Measurements from ENCODE around the gene BCAT1.

The BCAT1 gene

GRCh38 chr12:24979329-24979728 is 30.4 kb upstream of the BCAT1 start:
- no peak overlapping the region for H3K4me2 ChIP-seq (ENCODE audit: insufficient read depth, low read length)
- no peaks in the 10 kb centered on the region for H3K79me2 ChIP-seq (ENCODE audit: insufficient read depth, low read length)

GRCh38 chr12:24977711-24978110 is 28.8 kb upstream of the BCAT1 start:
- Histone ChIP-seq H3K4me3 (ENCODE audit: low read depth in 1 of 2, low read length in 2 of 2) (no peak overlapping the region), H2AFZ (ENCODE audit: low read depth, low read length) (no peak overlapping the region), H3K36me3 (ENCODE audit: insufficient read depth, low read length) (no peaks in the 10 kb centered on the region), H3K27me3 (ENCODE audit: insufficient read depth, low read length, poor library complexity) (no peaks in the 10 kb centered on the region), H3K79me2 (ENCODE audit: insufficient read depth, low read length) (no peaks in the 10 kb centered on the region), H3K4me1 (ENCODE audit: insufficient read depth, low read length) (no peaks in the 10 kb centered on the region), H3K9ac (ENCODE audit: low read depth, low read length) (no peak overlapping the region), H4K20me1 (ENCODE audit: insufficient read depth, low read length) (no peaks in the 10 kb centered on the region), H3K27ac (ENCODE audit: low read length) (no peak overlapping the region), H3K9me3 (ENCODE audit: insufficient read depth, low read length, severe bottlenecking) (peaks cover 4% of the 10 kb centered on the region), H3K4me2 (ENCODE audit: insufficient read depth, low read length) (no peak overlapping the region)
- no peak for ATAC-seq (ENCODE audit: insufficient read depth, low read depth)
- no peak for DNase-seq
- TF ChIP-seq CTCF (IDR thresholded peaks at IDR 0.05; ENCODE audit: borderline replicate concordance, extremely low read depth, low read length, poor library complexity, severe bottlenecking) (no peak), EZH2 (IDR thresholded peaks at IDR 0.05; ENCODE audit: borderline replicate concordance, low read depth, low read length, severe bottlenecking) (no peak)

More at GRCh38 chr12:24979329-24979728, 30.4 kb upstream of the BCAT1 start:
- H3K4me3 ChIP-seq (ENCODE audit: low read depth in 1 of 2, low read length in 2 of 2), result no peak overlapping the region
- H3K36me3 ChIP-seq (ENCODE audit: insufficient read depth, low read length), result no peaks in the 10 kb centered on the region
- peaks cover 4% of the 10 kb centered on the region for H3K9me3 ChIP-seq (ENCODE audit: insufficient read depth, low read length, severe bottlenecking)
- no peaks in the 10 kb centered on the region for H4K20me1 ChIP-seq (ENCODE audit: insufficient read depth, low read length)
- no peak overlapping the region for H2AFZ ChIP-seq (ENCODE audit: low read depth, low read length)
- H3K4me1 ChIP-seq (ENCODE audit: insufficient read depth, low read length), result no peaks in the 10 kb centered on the region
- H3K9ac ChIP-seq (ENCODE audit: low read depth, low read length), result no peak overlapping the region
- DNase-seq, result no peak
- no peak for ATAC-seq (ENCODE audit: insufficient read depth, low read depth)
- TF ChIP-seq EZH2 (IDR thresholded peaks at IDR 0.05; ENCODE audit: borderline replicate concordance, low read depth, low read length, severe bottlenecking), result no peak
- TF ChIP-seq CTCF (IDR thresholded peaks at IDR 0.05; ENCODE audit: borderline replicate concordance, extremely low read depth, low read length, poor library complexity, severe bottlenecking), result no peak
- no peaks in the 10 kb centered on the region for H3K27me3 ChIP-seq (ENCODE audit: insufficient read depth, low read length, poor library complexity)
- H3K27ac ChIP-seq (ENCODE audit: low read length), result no peak overlapping the region

DNA sequence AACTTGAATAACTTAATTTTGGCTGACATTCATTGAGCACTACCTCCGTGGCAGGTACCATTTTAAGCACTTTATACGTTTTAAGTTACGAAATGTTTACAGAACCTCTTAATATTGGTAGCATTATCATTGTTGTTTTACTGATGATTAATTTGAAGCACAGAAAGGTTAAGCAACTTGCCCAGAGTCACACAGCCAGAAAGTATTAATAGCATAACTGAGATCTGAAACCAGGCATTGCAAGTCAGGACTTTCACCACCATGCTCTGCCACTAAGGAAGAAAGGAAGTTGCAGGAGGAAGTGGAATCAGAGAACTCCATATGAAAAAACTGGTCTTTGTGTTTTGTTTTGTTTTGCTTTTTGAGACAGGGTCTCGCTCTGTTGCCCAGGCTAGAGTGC is 28.2 kb upstream of the BCAT1 start:
- no peaks in the 10 kb centered on the region for H4K20me1 ChIP-seq (ENCODE audit: insufficient read depth, low read length)
- H3K9me3 ChIP-seq (ENCODE audit: insufficient read depth, low read length, severe bottlenecking), result no peaks in the 10 kb centered on the region
- no peak overlapping the region for H2AFZ ChIP-seq (ENCODE audit: low read depth, low read length)
- ATAC-seq (ENCODE audit: insufficient read depth, low read depth) (no peak), DNase-seq (no peak)
- H3K9ac ChIP-seq (ENCODE audit: low read depth, low read length), result no peak overlapping the region
- no peaks in the 10 kb centered on the region for H3K79me2 ChIP-seq (ENCODE audit: insufficient read depth, low read length)
- H3K27ac ChIP-seq (ENCODE audit: low read length), result no peak overlapping the region
- H3K4me2 ChIP-seq (ENCODE audit: insufficient read depth, low read length), result no peak overlapping the region
- H3K36me3 ChIP-seq (ENCODE audit: insufficient read depth, low read length), result no peaks in the 10 kb centered on the region
- H3K4me1 ChIP-seq (ENCODE audit: insufficient read depth, low read length), result no peaks in the 10 kb centered on the region
- H3K4me3 ChIP-seq (ENCODE audit: low read depth in 1 of 2, low read length in 2 of 2), result no peak overlapping the region
- no peaks in the 10 kb centered on the region for H3K27me3 ChIP-seq (ENCODE audit: insufficient read depth, low read length, poor library complexity)
- TF ChIP-seq CTCF (IDR thresholded peaks at IDR 0.05; ENCODE audit: borderline replicate concordance, extremely low read depth, low read length, poor library complexity, severe bottlenecking) (no peak), EZH2 (IDR thresholded peaks at IDR 0.05; ENCODE audit: borderline replicate concordance, low read depth, low read length, severe bottlenecking) (no peak)

GRCh38 chr12:24975425-24975824 is 26.5 kb upstream of the BCAT1 start:
- Histone ChIP-seq H3K4me2 (ENCODE audit: insufficient read depth, low read length) (no peak overlapping the region), H3K27ac (ENCODE audit: low read length) (no peak overlapping the region), H3K9ac (ENCODE audit: low read depth, low read length) (no peak overlapping the region), H3K27me3 (ENCODE audit: insufficient read depth, low read length, poor library complexity) (no peaks in the 10 kb centered on the region), H3K36me3 (ENCODE audit: insufficient read depth, low read length) (no peaks in the 10 kb centered on the region), H3K9me3 (ENCODE audit: insufficient read depth, low read length, severe bottlenecking) (no peaks in the 10 kb centered on the region), H3K4me3 (ENCODE audit: low read depth in 1 of 2, low read length in 2 of 2) (no peak overlapping the region), H4K20me1 (ENCODE audit: insufficient read depth, low read length) (no peaks in the 10 kb centered on the region), H3K4me1 (ENCODE audit: insufficient read depth, low read length) (no peaks in the 10 kb centered on the region), H2AFZ (ENCODE audit: low read depth, low read length) (no peak overlapping the region), H3K79me2 (ENCODE audit: insufficient read depth, low read length) (no peaks in the 10 kb centered on the region)
- DNase-seq (no peak), ATAC-seq (ENCODE audit: insufficient read depth, low read depth) (no peak)
- TF ChIP-seq CTCF (IDR thresholded peaks at IDR 0.05; ENCODE audit: borderline replicate concordance, extremely low read depth, low read length, poor library complexity, severe bottlenecking) (no peak), EZH2 (IDR thresholded peaks at IDR 0.05; ENCODE audit: borderline replicate concordance, low read depth, low read length, severe bottlenecking) (no peak)

Data from DND-41 (cell line).